ENCODE results near the gene CTRB2. TPM values are rescaled to one million over a fixed set of nuclear protein-coding genes. Genes with fewer than 3 reads are reported as not detected.
"Not testable (repeated sequence)": the region's sequence is repeated elsewhere in the genome, so short reads cannot be mapped to it uniquely, and the experiment has no call there.

Gene CTRB2
- total RNA-seq, 1 experiment from 2014 or later: 5.8 TPM

GRCh38 chr16:75207831-75208230 is 870 bp upstream of the CTRB2 start (continued):
- no peak for TF ChIP-seq AR (CRISPR knock-in tag; IDR thresholded peaks at IDR 0.05)

GRCh38 chr16:75205961-75206748 is 806 bp downstream of the CTRB2 start:
- H3K27me3 Mint-ChIP-seq (ENCODE audit: low read depth); DNase-seq (ENCODE audit: low spot score); H3K27ac Mint-ChIP-seq; H3K9me3 Mint-ChIP-seq; H3K4me3 Mint-ChIP-seq; POLR2A ChIA-PET; H3K36me3 Mint-ChIP-seq; H3K4me1 Mint-ChIP-seq; ATAC-seq: not testable (repeated sequence)
- CTCF ChIA-PET: interaction anchor here (0.6 to 1.4 kb wide), 3 partner anchors 28 to 259 kb away, joined by 3 to 5 read pairs (median 3); no protein-coding TSS in a partner anchor

- H3K4me1 Mint-ChIP-seq; CTCF ChIA-PET; H3K27me3 Mint-ChIP-seq (ENCODE audit: low read depth); H3K27ac Mint-ChIP-seq; DNase-seq (ENCODE audit: low spot score); ATAC-seq; POLR2A ChIA-PET; H3K4me3 Mint-ChIP-seq; H3K9me3 Mint-ChIP-seq; H3K36me3 Mint-ChIP-seq: not testable (repeated sequence)
Measured at GRCh38 chr16:75205438-75205837, 1.5 kb downstream of the CTRB2 start.

GRCh38 chr16:75204905-75205304 is 2.1 kb downstream of the CTRB2 start:
- ATAC-seq: peak; percentile 10; the same call in 1 of the 2 replicates
- CTCF ChIA-PET: interaction anchor here (1.9 kb wide), 1 partner anchor 29 kb away, joined by 17 read pairs; no protein-coding TSS in a partner anchor

GRCh38 chr16:75204410-75204758 is 2.6 kb downstream of the CTRB2 start:
- POLR2A ChIA-PET: no interaction called here
- TF ChIP-seq STAT6 (CRISPR knock-in tag; conservative IDR thresholded peaks at IDR 0.05; ENCODE audit: low read depth) (no peak), NFATC4 (CRISPR knock-in tag; IDR thresholded peaks at IDR 0.05) (no peak), NR3C1 (CRISPR knock-in tag; conservative IDR thresholded peaks at IDR 0.05; ENCODE audit: low read depth) (no peak), FOXP1 (CRISPR knock-in tag; IDR thresholded peaks at IDR 0.05; ENCODE audit: borderline replicate concordance) (no peak), ESRRA (CRISPR knock-in tag; IDR thresholded peaks at IDR 0.05; ENCODE audit: borderline replicate concordance) (no peak), ZMAT4 (CRISPR knock-in tag; IDR thresholded peaks at IDR 0.05) (no peak), E2F5 (CRISPR knock-in tag; IDR thresholded peaks at IDR 0.05) (no peak), TCF7 (CRISPR knock-in tag; IDR thresholded peaks at IDR 0.05; ENCODE audit: low read depth) (no peak), AR (CRISPR knock-in tag; IDR thresholded peaks at IDR 0.05) (no peak), ATF2 (CRISPR knock-in tag; IDR thresholded peaks at IDR 0.05; ENCODE audit: borderline replicate concordance, low read depth) (no peak)
- Mint-ChIP-seq H3K4me1 (0 out of 2 replicates have a peak, but pooled peaks cover 6% of the 10 kb centered on the region), H3K27me3 (ENCODE audit: low read depth) (no peaks in the 10 kb centered on the region), H3K27ac (no peak overlapping the region), H3K4me3 (no peak overlapping the region), H3K9me3 (no peaks in the 10 kb centered on the region), H3K36me3 (no peaks in the 10 kb centered on the region)
- ATAC-seq: no peak
- no peak for DNase-seq (ENCODE audit: low spot score)
- CTCF ChIA-PET: interaction anchor here (1.9 kb wide), 1 partner anchor 30 kb away, joined by 17 read pairs; no protein-coding TSS in a partner anchor

More at GRCh38 chr16:75204905-75205304, 2.1 kb downstream of the CTRB2 start:
- H3K4me3 Mint-ChIP-seq; H3K9me3 Mint-ChIP-seq; H3K27me3 Mint-ChIP-seq (ENCODE audit: low read depth); H3K4me1 Mint-ChIP-seq; DNase-seq (ENCODE audit: low spot score); H3K36me3 Mint-ChIP-seq; H3K27ac Mint-ChIP-seq; POLR2A ChIA-PET: not testable (repeated sequence)

All from WTC11 (cell line).